HK-2 (cell line): Measurements from ENCODE around the gene POU2F3.

Experiments used
- DNase-seq: peaks from one replicate; pipeline ENCODE4 v3.0.0-alpha.2; 2018; ENCODE audit not compliant: unreplicated experiment

POU2F3 gene

DNA sequence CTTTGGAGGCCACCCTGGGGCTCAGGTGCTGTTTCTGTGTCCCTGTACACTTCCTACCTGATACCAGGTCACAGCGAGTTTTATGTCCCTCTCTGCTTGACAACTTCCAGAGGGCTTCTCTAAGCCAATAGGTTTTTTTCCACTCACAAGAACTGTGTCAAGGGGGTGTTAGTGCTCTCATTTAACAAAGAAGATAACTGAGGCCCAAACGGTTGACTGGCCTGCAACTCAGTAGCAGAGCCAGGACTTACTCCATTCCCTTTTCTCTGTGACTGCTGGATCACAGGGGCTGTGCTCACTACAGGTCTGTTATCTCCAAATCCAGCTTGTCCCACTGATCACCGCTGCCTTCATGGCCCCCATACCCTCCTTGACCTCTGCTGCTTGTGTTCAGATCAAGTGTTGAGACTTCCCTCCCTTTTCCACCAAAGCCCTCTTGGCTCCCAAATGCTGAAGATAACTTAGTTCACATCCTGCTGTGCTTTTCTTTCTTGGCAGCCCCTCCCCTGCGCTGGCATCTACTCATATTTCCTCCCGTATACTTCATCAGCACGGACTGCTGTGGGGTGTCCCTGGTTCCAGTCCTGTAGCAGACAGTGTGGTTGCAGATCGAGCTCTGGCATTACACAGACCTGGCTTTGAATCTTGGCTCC is 41.3 kb downstream of the POU2F3 start:
- no peak for DNase-seq

DNA sequence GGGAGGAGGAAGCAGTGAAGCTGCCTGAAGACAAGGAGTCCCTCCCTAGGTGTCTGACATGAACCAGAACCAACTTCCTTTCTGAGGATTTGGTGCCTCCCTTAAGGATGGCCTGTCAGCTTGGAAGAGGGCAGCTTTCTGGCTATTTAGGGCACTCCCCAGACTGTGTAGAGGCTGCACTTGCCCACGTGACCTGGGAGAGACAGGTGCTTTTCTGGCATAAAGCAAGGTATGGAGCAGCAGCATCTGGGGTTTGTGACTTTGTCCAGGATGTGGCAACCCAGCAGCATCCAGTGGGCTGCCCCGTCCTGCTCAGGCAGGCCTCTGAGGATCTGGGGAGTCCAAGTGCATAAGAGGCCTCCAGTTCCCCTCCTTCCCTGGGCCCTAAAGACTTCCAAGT is 43.2 kb downstream of the POU2F3 start:
- DNase-seq, result no peak

DNA sequence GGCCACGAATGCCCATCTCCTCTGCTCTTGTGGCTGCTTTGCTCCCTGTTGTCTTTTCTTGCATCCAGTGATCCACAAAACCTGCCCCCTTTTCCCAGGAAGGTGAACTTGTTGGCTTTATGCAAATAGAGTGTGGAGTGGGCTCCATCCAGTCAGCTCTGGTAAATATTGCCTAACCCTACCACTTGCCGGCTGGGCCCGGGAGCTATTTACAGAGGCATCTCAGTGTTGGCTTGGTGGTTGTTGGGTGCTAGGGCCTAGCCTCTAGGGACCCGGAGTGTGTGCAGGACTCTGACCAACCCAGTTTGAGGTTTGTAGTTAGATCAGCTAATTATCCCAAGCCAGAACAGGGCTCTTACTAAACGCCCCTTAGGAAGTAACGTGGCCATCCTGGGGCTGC is 44.3 kb downstream of the POU2F3 start:
- no peak for DNase-seq

DNA sequence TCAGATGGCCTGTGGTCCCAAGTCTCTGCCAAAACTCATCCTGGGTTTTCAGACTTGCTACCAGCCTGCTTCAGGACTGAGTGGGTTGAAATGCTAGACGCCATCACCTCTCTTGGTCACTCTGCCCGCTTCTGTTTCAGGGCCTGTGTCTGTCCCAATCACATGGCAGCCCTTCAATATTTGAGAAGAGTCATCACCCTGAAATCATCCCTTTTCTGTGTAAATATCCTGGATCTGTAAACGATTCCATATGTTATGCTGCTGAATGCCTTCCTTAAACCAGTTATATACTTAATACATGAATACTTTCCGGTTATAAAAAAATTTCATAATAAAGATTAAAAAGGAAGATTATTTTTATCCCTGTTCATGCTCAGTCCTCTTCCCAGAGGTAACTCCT is 45.3 kb downstream of the POU2F3 start:
- DNase-seq, result no peak

DNA sequence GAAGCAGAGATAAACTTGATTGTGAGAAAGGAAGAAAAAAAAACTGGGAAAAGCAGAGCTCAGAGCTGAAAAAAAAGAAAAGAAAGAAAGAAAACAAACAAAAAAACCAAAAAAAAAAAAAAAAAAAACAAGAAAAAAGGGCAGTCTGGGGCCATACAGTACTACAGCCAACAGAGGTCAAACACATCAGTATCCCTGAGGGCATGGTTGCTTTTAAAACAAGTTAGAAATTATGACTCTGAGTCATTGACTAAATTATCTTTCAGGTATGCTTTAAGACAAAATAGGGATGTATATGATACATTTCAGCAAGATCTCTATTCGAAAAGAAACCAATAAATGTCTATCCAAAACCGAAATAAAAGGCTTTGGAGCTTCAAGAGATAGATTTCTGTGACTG is 48.1 kb downstream of the POU2F3 start:
- no peak for DNase-seq

DNA sequence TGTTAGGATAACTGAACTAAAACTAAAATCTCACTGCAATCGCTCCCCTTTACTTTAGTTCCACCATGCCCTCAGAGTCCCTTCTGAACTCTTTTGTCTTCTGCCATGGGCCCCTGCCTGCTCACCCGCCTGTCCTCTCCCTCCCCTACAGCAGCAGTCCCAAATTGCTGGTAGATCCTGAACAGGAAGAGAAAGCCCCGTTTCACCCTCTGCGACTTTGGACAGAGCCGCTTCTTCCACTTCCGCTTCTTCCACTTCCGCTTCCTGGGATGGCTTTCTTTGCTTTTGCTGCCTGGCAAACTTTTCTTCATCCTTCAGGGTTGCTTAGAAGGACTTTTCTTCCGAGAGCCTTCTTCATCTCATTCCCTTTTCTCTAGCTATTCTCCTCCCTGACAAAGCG is 49.5 kb downstream of the POU2F3 start:
- DNase-seq, result no peak

DNA sequence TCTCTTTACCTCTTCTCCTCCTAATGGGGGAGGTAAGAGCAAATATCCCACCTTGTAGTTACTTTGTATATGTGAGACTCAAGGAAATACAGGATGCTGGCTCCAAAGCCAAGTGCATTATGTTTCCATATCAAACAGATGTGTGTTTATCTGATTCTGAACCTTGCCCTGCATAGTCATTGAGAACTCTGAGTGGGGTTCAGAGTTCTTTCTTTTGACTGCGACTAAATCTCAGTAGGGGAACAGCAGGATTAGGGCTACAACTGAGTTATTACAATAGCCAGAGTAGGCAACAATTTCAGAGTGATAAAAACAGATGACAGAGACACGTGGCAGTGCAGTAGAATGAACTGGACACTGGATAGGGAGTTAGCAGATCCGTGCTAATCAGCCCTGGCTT is 51.0 kb downstream of the POU2F3 start:
- DNase-seq, result no peak

DNA sequence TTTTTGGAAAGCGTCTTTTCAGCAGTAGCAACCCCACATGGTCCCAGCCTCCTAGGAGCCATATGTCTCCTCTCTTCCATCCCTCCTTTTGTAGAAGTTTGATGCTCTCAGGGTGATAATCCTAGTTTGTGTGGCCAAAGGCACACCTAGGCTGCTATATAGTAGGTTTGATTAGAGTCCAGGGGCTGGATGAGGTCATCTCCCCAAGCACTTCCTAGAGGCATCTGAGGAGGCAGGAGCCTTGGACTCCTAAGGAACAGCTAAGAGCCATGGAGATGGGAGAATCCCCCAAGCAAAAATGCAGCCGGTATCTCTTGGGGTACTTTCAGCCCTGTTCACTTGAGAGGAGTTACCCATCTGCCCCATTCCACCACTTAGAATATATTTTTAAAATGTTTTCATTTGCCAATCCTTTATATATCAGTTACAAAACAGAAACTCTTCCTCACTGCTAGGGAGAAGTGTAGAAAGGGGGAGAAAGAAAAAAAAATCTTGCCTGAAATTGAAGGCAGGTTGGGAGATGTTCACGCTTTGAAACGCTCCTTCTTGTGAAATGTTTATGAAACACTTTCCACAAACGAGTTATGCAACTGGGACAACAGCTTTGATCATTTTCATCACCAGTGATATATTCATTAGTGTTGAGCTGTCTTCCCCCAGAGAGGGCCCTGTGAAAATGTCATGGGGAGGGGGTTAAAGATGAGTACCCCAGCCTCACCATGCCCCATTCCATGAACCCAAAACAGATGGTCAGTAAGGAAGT is 53.3 kb downstream of the POU2F3 start:
- DNase-seq, result no peak

DNA sequence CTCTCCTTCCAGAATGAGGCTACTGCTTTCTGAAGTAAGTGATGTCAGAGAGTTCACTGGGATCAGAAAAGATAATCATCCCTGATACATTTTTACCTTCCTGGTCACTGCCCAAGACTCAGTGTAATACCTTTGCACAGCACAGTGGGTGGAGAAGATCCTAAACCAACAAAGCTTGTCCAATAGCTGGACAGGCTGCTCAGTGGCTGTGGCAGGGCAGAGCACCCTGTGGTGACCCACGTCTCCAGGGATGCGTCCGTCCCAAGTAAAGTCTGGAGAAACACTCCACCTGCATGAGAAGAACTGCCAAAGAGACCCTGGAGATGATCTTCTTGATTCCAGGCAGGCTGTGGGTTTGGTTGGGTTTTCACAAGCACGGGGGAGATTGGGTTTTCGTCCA is 54.2 kb downstream of the POU2F3 start:
- DNase-seq, result no peak

DNA sequence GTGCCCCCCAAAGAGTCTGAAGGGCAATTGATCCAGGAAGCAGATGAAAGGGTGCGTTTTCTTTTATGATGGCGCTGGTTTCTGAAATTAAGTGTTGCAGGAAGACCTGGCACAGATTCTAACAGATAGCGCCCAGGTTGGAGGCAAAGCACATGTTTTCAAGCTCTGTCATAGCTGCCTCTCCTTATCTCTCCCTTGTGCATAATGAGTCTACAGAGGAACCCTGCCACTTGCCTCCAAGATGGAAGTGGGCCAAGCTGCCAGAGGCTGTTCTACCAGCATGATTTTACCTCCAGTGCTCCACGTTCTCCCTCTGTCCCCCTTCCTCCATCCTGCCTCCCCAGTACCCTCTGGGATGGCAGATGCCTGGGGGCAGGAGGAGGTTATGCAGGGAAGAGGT is 55.2 kb downstream of the POU2F3 start:
- no peak for DNase-seq

DNA sequence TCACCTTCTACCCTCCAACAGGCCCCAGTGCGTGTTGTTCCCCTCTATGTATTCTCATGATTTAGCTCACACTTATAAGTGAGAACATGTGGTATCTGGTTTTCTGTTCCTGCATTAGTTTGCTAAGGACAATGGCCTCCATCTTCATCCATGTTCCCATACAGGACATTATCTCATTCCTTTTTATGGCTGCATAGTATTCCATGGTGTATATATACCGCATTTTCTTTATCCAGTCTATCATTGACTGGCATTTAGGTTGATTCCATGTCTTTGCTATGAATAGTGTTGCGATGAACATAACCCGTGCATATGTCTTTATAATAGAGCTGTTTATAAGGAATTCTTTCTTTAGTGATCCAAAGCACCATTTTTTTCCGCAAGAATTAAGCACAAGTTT is 56.6 kb downstream of the POU2F3 start:
- DNase-seq, result no peak

DNA sequence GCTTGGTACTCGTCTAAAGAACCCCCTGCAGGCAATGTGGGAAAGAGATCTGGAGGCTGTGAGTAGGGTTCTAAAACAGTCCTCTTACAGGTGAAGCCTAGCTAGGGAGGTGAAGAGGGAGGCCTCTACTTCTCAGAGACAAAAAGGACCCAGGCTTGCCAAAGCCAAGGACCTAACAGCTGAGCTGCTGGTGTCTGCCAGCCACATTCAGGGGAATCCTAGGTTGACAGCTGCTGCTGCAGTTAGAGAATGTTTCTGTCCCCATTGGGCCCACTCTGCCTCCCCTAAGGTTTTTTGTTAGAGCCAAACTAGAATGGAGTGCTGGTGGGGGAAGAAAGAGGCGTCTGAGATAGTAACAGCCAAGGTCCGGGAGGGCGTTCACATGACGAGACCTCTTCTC is 58.5 kb downstream of the POU2F3 start:
- no peak for DNase-seq

DNA sequence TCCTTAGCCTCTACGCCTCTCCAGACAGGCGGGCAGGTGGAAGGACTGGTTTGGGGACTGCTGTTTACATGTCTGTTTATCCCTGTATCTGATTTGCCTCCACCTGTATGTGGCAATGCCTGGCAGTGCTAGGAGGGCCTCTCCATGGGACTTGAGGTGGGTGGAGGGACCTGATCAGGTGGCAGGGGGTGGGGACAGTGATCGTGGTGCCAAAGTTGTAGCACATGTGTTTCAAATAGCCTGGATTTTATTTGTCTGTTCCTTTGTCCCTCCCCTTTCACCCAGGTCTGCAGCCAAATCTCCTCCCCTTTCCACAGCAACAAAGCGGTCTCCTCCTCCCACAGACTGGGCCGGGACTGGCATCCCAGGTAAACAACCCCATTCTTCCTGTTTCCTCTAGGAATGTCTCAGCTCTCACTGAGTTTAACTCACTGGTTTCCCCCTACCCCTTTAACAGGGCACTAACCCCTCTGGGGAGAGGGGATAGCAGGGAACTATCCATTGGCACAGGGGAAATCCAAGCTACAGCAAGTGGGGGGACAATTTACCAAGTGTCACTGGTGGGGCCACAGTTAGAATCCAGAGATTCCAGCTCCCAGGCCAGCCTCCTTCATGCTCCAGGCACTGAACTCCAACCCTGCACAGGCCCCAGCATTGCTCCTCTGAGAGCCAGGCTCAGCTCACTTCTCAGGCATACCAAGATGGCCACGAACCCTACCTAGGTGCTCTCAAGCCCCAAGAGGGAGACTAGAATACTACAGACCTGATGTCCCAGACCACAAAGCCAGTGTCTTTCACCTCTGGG is 62.3 kb downstream of the POU2F3 start:
- no peak for DNase-seq

DNA sequence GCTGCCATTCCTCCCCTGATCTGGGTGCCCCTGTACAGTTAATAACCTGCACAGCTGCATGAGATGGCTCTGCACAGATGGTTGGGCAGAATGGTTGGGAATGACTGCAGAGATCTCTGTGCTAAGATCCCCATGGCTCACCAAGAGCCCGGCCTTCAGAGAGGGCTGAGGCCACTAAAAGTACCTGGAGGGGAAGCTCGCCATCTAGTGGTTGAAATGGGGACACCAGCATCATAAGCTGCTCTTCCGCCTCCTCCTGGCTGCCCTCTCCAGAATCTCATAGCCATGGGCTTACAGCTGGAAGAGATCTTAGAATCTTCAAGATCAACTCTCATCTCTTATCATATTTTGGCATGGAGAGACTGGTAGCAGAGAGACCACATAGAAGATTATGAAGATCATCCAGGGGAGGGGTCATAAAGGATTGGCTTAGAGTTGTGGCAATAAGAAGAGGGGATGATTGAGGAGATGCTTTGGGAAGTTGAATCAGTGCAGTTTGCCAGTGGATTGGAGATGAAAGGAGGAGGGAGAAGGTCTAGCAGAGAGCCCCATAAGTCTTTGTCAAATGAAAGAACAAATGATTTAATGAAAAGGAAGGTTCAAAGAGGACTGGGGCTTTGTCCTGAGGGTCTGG is 63.2 kb downstream of the POU2F3 start:
- DNase-seq, result peak; percentile 66

DNA sequence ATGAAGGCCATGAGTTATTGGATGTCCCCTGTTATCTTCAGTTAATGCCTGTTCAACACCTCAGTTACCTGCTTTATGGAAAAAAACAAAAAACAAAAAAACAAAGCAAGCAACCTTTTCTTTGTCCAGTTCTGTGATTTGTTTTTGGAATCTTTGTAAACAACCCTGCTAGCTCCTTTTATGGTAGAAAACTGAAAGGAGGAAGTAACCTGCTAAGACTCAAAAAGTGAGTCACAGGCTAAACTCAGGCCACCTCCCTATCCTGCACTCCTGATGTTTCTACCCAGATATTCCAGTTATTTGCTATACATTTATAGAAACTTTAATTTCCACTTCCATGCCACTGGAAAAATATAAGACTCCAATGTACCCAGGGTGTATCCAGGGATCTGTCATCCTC is 64.6 kb downstream of the POU2F3 start:
- no peak for DNase-seq

DNA sequence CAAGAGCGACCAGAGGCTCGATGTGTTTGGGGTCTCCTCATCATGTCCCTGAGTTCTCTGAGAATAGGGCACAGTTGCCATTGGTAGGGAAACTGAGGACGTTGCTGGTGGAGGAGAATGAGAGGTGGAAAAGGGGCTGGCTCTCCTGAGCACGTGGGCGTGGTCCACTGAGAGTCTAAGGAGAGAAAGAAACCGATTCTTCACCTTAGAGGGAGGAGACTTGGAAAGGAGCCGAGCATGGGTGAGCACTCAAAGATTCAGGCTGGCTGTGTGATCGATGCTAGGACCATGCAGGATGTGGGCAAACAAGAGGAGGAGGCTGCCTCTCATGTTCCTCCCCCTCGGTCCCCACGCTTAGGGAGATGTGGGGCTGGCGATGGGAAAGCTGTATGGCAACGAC is 65.3 kb downstream of the POU2F3 start:
- DNase-seq, result no peak

DNA sequence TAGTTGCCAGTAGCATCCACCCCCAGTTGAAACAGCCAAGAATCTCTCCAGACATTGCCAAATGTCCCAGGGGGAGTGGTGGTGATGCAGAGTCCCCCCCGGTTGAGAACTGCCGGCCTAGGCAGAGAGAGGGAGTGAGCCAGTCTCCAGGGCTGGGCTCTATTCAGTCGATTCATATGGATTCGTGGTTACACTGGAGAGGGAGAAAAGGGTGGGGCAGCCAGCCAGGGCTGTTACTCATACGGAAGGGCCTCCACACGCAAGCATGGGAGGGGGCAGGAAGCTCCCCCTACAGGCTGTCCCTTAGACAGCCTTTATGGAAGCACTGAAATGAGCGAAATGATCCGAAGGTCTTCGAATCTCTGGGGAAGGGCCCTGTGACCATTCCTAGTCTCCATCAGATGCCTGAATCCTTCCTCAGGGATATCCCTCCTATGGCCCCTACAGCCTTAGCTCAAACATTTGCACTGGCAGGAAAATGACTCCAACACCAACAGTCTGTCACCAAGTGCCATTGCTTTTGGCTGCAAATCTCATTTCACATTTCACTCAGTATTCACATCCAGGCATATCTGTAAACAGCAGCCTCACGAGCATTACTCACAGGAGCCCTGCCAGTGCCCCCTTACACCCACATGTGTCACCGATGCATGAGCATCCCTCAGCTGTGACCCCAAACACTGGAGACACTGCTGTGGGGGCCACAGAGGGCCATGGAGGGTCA is 66.7 kb downstream of the POU2F3 start:
- peak; percentile 44 for DNase-seq

DNA sequence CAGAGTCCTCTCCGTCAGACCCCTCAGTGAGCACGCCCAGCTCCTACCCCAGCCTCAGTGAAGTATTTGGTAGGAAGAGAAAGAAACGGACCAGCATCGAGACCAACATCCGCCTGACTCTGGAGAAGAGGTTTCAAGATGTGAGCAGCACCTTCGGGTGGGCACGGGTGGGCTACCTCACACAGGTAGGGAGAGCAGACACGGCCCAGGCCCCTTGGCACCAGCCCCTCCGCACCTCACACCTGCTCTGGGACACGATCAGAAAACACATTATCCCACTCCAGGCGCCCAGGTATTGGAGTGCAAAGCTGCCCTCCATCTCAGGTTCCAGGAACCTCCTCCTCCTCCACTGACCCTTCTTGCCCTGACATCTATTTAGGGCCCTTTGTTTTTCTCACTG is 67.5 kb downstream of the POU2F3 start:
- no peak for DNase-seq

DNA sequence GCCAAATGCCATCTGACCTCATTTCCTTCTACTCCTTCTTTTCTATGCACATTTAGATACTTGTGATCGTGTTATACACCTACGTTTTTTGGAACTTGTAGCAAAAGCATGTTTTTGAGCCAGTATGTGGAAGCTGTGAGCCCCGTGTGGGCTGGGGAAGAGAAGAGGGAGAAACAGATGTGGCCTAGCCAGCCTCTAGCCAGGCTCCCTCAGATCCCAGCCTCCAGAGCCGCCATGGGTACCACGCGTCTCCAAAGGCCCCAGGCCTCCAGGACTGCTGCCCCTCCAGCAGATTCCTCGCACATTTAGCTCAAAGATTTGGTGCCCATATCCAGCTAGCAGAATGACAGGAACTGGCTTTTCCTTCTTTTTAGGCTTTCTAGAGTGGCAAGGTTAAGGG is 68.1 kb downstream of the POU2F3 start:
- DNase-seq, result no peak

DNA sequence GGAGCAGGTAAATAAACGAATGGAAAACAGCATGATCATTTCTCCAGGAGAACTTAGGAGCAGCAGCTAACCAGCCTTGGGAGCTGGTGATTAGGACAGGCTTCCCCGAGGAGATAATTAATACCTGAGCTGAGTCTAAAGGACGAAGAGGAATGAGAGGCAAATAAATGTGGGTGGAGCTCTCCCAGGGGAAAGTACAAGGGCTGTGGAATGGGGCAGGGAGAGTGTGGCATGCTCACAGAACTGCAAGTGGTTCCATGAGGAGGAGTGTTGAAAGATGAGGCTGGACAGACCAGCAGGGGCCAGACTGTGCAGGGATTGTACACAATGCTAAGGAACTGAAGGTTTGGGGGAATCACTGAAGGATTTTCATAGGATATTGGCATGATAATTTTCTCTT is 70.9 kb downstream of the POU2F3 start:
- DNase-seq, result no peak

DNA sequence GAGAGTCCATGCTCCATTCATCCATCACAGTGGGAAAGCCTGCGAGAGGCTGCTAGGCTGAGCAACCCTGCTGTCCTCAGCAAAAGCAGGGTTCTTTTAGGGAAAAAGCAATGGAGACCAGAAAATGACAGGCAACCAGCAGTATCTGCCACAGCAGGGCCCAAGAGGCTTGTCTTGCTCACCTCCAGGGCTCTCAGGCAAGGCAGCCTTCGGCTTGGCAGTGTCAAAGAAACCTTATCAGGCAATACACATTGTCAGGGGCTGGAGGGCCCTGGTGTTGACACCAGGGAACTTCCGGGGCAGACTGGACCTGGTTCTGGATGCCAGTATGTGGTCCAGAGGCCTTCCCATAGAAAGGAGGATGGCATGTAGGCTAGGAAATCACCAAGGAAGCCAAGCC is 74.9 kb downstream of the POU2F3 start:
- DNase-seq, result no peak
